ENCODE measurements around the gene TENT5C.

GRCh38 chr1:117572546-117572945, 33.3 kb upstream of the TENT5C start:
- no peak for TF ChIP-seq SUZ12 (IDR thresholded peaks at IDR 0.05; ENCODE audit: extremely low read depth, insufficient read depth, insufficient read length)
- TF ChIP-seq ZNF274 (IDR thresholded peaks at IDR 0.05; ENCODE audit: low read depth, low read length), result no peak

All from NT2/D1 (cell line).